ENCODE data around the gene NLRC5. TPM values are rescaled to one million over a fixed set of nuclear protein-coding genes. Genes with fewer than 3 reads are reported as not detected.

NLRC5 gene
- total and polyA plus RNA-seq, 9 of the 15 experiments (the other 6 are each of a cell fraction or from before 2014, with no cell fraction given): 0.59 to 0.71 TPM; not detected in 7

GRCh38 chr16:56983211-56983751, 6.1 kb upstream of the NLRC5 start:
- intact Hi-C loops (cut with micrococcal nuclease) (no loop called here), in situ Hi-C loops (cut with MboI) (no loop called here)
- H3K9me1 ChIP-seq (ENCODE audit: control insufficient read depth, insufficient read depth, low read length): no peaks in the 10 kb centered on the region
- H2AFZ ChIP-seq (ENCODE audit: low read depth, low read length): no peak overlapping the region
- H3K4me1 ChIP-seq (replicated peaks in 1 of 2; ENCODE audit: control insufficient read depth in 2 of 2, insufficient read depth in 2 of 2, low read length in 2 of 2): no peaks in the 10 kb centered on the region; a peak in 1 of 5 replicates
- H4K20me1 ChIP-seq (replicated peaks; ENCODE audit: control insufficient read depth, insufficient read depth, low read length): peaks cover 4% of the 10 kb centered on the region
- 4% methylated on average over 8 of the region's 9 CpGs for WGBS (ENCODE audit: insufficient coverage, low coverage, missing lambda C conversion rate)
- no peak for DNase-seq (ENCODE audit: extremely low read depth in 1 of 4, low spot score in 3 of 4)
- H3K4me2 ChIP-seq (ENCODE audit: insufficient read depth, low read length): no peak overlapping the region
- H3K36me3 ChIP-seq (ENCODE audit: control insufficient read depth, insufficient read depth, low read length): no peaks in the 10 kb centered on the region
- peak overlapping the region in 1 of 2 experiments; percentile 45; a peak in 1 of 4 replicates for H3K9ac ChIP-seq (ENCODE audit: insufficient read depth in 1 of 2, low read depth in 2 of 2, low read length in 2 of 2)
- ChIA-PET POLR2A (interaction anchor here (0.5 to 1.1 kb wide), 4 partner anchors 17 to 431 kb away, joined by 3 to 4 read pairs (median 4); partner anchors contain the start of gene HERPUD1), CTCF (ENCODE audit: low intra/inter-chr PET ratio) (no interaction called here)
- no peak for FAIRE-seq
- no peak overlapping the region for H3K4me3 ChIP-seq
- peaks cover 18 to 66% of the 10 kb centered on the region in 2 experiments; a peak in 4 of 5 replicates for H3K27me3 ChIP-seq (ENCODE audit: control insufficient read depth in 2 of 2, insufficient read depth in 2 of 2, low read length in 2 of 2)
- TF ChIP-seq ZNF518B (CRISPR knock-in tag; IDR thresholded peaks at IDR 0.05) (no peak), CGGBP1 (CRISPR knock-in tag; IDR thresholded peaks at IDR 0.05) (no peak), CHD4 (IDR thresholded peaks at IDR 0.05; ENCODE audit: insufficient read depth, insufficient replicate concordance, low read depth, low read length, poor library complexity, severe bottlenecking) (no peak)
- H3K9me3 ChIP-seq (replicated peaks; ENCODE audit: control insufficient read depth, insufficient read depth, low read depth, low read length): peaks cover 2% of the 10 kb centered on the region
- no peak overlapping the region for H3K27ac ChIP-seq (ENCODE audit: extremely low read depth, low read depth, low read length)
- no peak for ATAC-seq
- BruUV-seq (replicated peaks): no TSS peak
- no peaks in the 10 kb centered on the region for H3K79me2 ChIP-seq (ENCODE audit: control insufficient read depth, insufficient read depth, low read length)
